IMR-90 (cell line): ENCODE measurements around the gene PRR23E. TPM values are rescaled to one million over a fixed set of nuclear protein-coding genes. Genes with fewer than 3 reads are reported as not detected.

Experiments used
- ATAC-seq: fragments of 200-7000 bp; cut with Tn5 transposase; 2 replicates; pipeline ENCODE4 v1.9.1; 2020; ENCODE audit warnings: low read depth, mild to moderate bottlenecking, moderate library complexity
- BruUV-seq: library from RNA; stranded (reverse); fragments of 400-500 nt; replicated peaks from 2 replicates; lab custom pipeline; 2021; lab: Mats Ljungman, UMichigan
- CTCF ChIA-PET: fragments of 300-600 bp; formaldehyde crosslinking; extraction: SDS; loops from one replicate; lab custom pipeline; 2021; ENCODE audit warnings: antibody characterized with exemption; lab: Yijun Ruan, JAX
- POLR2A ChIA-PET: fragments of 300-600 bp; sonication (Branson Sonifier 250); formaldehyde crosslinking; loops from one replicate; lab custom pipeline; 2022; ENCODE audit warnings: antibody characterized with exemption; ENCODE audit not compliant: unreplicated experiment; lab: Charles Lee
- DNase-seq: peaks from one replicate; pipeline ENCODE4 v3.0.0; 2013
- H2AFZ ChIP-seq: replicated peaks from 2 replicates; pipeline ENCODE3; 2013; ENCODE audit warnings: low read length, mild to moderate bottlenecking; ENCODE audit not compliant: poor library complexity
- H2AK5ac ChIP-seq: 2 replicates; pipeline ENCODE4 v1.6.1; 2013; ENCODE audit warnings: low read depth, low read length, inconsistent platforms
- H2AK9ac ChIP-seq: replicated peaks from 2 replicates; pipeline ENCODE3; 2013; ENCODE audit warnings: mild to moderate bottlenecking, low read depth, low read length, moderate library complexity; ENCODE audit not compliant: poor library complexity
- H2BK120ac ChIP-seq: 2 replicates; pipeline ENCODE4 v1.6.1; 2013; ENCODE audit warnings: low read depth, low read length, inconsistent platforms
- H2BK15ac ChIP-seq: 3 replicates; pipeline ENCODE4 v1.6.1; 2013; ENCODE audit warnings: low read depth, low read length, inconsistent platforms
- H2BK20ac ChIP-seq: 2 replicates; pipeline ENCODE4 v1.6.1; 2013; ENCODE audit warnings: low read depth, mild to moderate bottlenecking, inconsistent platforms, low read length, moderate library complexity
- H2BK5ac ChIP-seq: 2 replicates; pipeline ENCODE4 v1.6.1; 2013; ENCODE audit warnings: mild to moderate bottlenecking, low read depth, low read length, inconsistent platforms; ENCODE audit not compliant: poor library complexity, severe bottlenecking
- H3K14ac ChIP-seq: replicated peaks from 2 replicates; pipeline ENCODE4 v1.6.1; 2013; ENCODE audit warnings: low read depth, low read length, inconsistent platforms
- H3K18ac ChIP-seq: 2 replicates; pipeline ENCODE4 v1.6.1; 2013; ENCODE audit warnings: low read depth, low read length, control low read depth
- H3K23ac ChIP-seq: 2 replicates; pipeline ENCODE4 v1.6.1; 2013; ENCODE audit warnings: low read depth, low read length, inconsistent platforms
- H3K27ac ChIP-seq: 2 replicates; pipeline ENCODE4 v1.5.1; 2013; ENCODE audit warnings: mild to moderate bottlenecking, control low read depth, low read length; ENCODE audit not compliant: insufficient read depth
- H3K27me3 ChIP-seq: 2 replicates; pipeline ENCODE4 v1.6.1; 2013; ENCODE audit warnings: low read length; ENCODE audit not compliant: control insufficient read depth, insufficient read depth
- H3K36me3 ChIP-seq: 2 replicates; pipeline ENCODE4 v1.6.1; 2013; ENCODE audit warnings: low read length, mixed read lengths; ENCODE audit not compliant: control insufficient read depth, insufficient read depth
- H3K4ac ChIP-seq: 2 replicates; pipeline ENCODE4 v1.6.1; 2013; ENCODE audit warnings: low read depth, low read length, inconsistent platforms
- H3K4me1 ChIP-seq: 2 replicates; pipeline ENCODE4 v1.6.1; 2013; ENCODE audit warnings: low read length, mixed read lengths; ENCODE audit not compliant: control insufficient read depth, insufficient read depth
- H3K4me2 ChIP-seq: 2 replicates; pipeline ENCODE4 v1.6.1; 2013; ENCODE audit warnings: low read depth, mild to moderate bottlenecking, control low read depth, low read length, moderate library complexity
- H3K4me3 ChIP-seq: 2 replicates; pipeline ENCODE4 v1.5.1; 2013; ENCODE audit warnings: low read depth, mild to moderate bottlenecking, control low read depth, low read length, moderate library complexity; ENCODE audit not compliant: insufficient read depth
- H3K56ac ChIP-seq: 2 replicates; pipeline ENCODE4 v1.6.1; 2013; ENCODE audit warnings: low read length, inconsistent platforms; ENCODE audit not compliant: insufficient read depth; ENCODE audit errors: extremely low read depth
- H3K79me1 ChIP-seq, 2 experiments: 2 replicates each; pipeline ENCODE4 v1.6.1; 2013; ENCODE audit warnings: low read length in 2 of 2, inconsistent platforms in 1 of 2, low read depth in 1 of 2
- H3K9ac ChIP-seq: 2 replicates; pipeline ENCODE4 v1.6.1; 2013; ENCODE audit warnings: low read depth, low read length, control low read depth
- H3K9me1 ChIP-seq: 2 replicates; pipeline ENCODE4 v1.6.1; 2013; ENCODE audit warnings: low read length, inconsistent platforms; ENCODE audit not compliant: insufficient read depth
- H3K9me3 ChIP-seq: 2 replicates; pipeline ENCODE4 v1.6.1; 2013; ENCODE audit warnings: low read length; ENCODE audit not compliant: control insufficient read depth, insufficient read depth
- H4K20me1 ChIP-seq: 2 replicates; pipeline ENCODE4 v1.6.1; 2013; ENCODE audit warnings: low read length, inconsistent platforms; ENCODE audit not compliant: insufficient read depth
- H4K5ac ChIP-seq: 2 replicates; pipeline ENCODE4 v1.6.1; 2013; ENCODE audit warnings: mild to moderate bottlenecking, low read depth, low read length, control low read depth
- H4K8ac ChIP-seq, 2 experiments: 2 replicates each; pipeline ENCODE4 v1.6.1; 2013; ENCODE audit warnings: low read depth in 2 of 2, low read length in 2 of 2, control low read depth in 1 of 2, inconsistent platforms in 1 of 2
- H4K91ac ChIP-seq: 2 replicates; pipeline ENCODE4 v1.6.1; 2013; ENCODE audit warnings: low read depth, low read length, inconsistent platforms; ENCODE audit not compliant: insufficient read depth
- BHLHE40 ChIP-seq: fragments of 150-350 bp; IDR thresholded peaks from 2 replicates; pipeline ENCODE4 v1.6.1; 2016; ENCODE audit warnings: mild to moderate bottlenecking, low read depth, low read length
- CHD1 ChIP-seq: IDR thresholded peaks from 2 replicates; pipeline ENCODE4 v1.6.1; 2012; ENCODE audit warnings: low read depth, low read length, improper control_type of control experiment
- CTCF ChIP-seq: conservative IDR thresholded peaks from 2 replicates; pipeline ENCODE4 v1.5.1; 2012; ENCODE audit warnings: mild to moderate bottlenecking, low read depth, low read length, improper control_type of control experiment
- ELK1 ChIP-seq: fragments of 150-350 bp; IDR thresholded peaks from 2 replicates; pipeline ENCODE4 v1.6.1; 2016; ENCODE audit warnings: low read depth, mild to moderate bottlenecking, low read length, moderate library complexity, borderline replicate concordance
- FOS ChIP-seq: fragments of 150-350 bp; IDR thresholded peaks from 2 replicates; pipeline ENCODE4 v1.6.1; 2016; ENCODE audit warnings: low read depth, low read length
- MAZ ChIP-seq: IDR thresholded peaks from 2 replicates; pipeline ENCODE4 v1.6.1; 2012; ENCODE audit warnings: low read depth, mild to moderate bottlenecking, low read length, improper control_type of control experiment, moderate library complexity, borderline replicate concordance
- MXI1 ChIP-seq: IDR thresholded peaks from 2 replicates; pipeline ENCODE4 v1.6.1; 2012; ENCODE audit warnings: low read depth, mild to moderate bottlenecking, low read length, moderate library complexity, borderline replicate concordance
- NFE2L2 ChIP-seq: fragments of 150-350 bp; IDR thresholded peaks from 2 replicates; pipeline ENCODE4 v1.6.1; 2016; ENCODE audit warnings: low read depth, mild to moderate bottlenecking, low read length
- RCOR1 ChIP-seq: IDR thresholded peaks from 2 replicates; pipeline ENCODE4 v1.6.1; 2012; ENCODE audit warnings: mild to moderate bottlenecking, low read length, improper control_type of control experiment; ENCODE audit not compliant: insufficient replicate concordance
- RFX5 ChIP-seq: IDR thresholded peaks from 2 replicates; pipeline ENCODE4 v1.8.0; 2012; ENCODE audit warnings: low read depth, mild to moderate bottlenecking, low read length, moderate library complexity
- SMC3 ChIP-seq: fragments of 150-350 bp; IDR thresholded peaks from 2 replicates; pipeline ENCODE4 v1.6.1; 2016; ENCODE audit warnings: low read depth, mild to moderate bottlenecking, antibody characterized with exemption, low read length, moderate library complexity
- USF2 ChIP-seq: fragments of 150-350 bp; IDR thresholded peaks from 2 replicates; pipeline ENCODE4 v1.6.1; 2017; ENCODE audit warnings: mild to moderate bottlenecking, antibody characterized with exemption, low read length, low read depth
- WGBS, 2 experiments: methylation state at CpG; one replicate each; pipeline versions ENCODE4 v1.1.5 to v1.1.7; 2013; ENCODE audit warnings: missing lambda C conversion rate in 2 of 2; ENCODE audit not compliant: insufficient read length in 1 of 2; ENCODE audit errors: extremely low coverage in 2 of 2; 5-methylcytosine and 5-hydroxymethylcytosine counted together
- dilution Hi-C: fragments of 300-500 bp; cut with HindIII; formaldehyde crosslinking; loops from one replicate; pipeline ENCODE4 v1.14.3; 2018; ENCODE audit warnings: low sequenced_read_pairs; ENCODE audit not compliant: unreplicated experiment
- in situ Hi-C: fragments of 300-500 bp; cut with MboI; formaldehyde crosslinking; loops from 3 replicates; pipeline ENCODE4 v1.14.3; 2019; ENCODE audit warnings: low sequenced_read_pairs, inconsistent platforms, mixed read lengths
- intact Hi-C: fragments of 100-400 bp; cut with micrococcal nuclease; formaldehyde crosslinking; loops from 2 replicates; pipeline ENCODE4 v1.10.0; 2022
- polyA plus RNA-seq, 3 experiments: library from polyadenylated mRNA; depleted of rRNA; stranded (reverse); fragments of >200 nt; gene quantifications; 2 replicates each; pipeline ENCODE4 v1.2.3, GENCODE V29; 2012; ENCODE audit warnings: low replicate concordance in 1 of 3
- total RNA-seq: library from RNA; depleted of rRNA; stranded (reverse); fragments of >200 nt; gene quantifications from 2 replicates; pipeline ENCODE4 v1.2.3, GENCODE V29; 2012

The PRR23E gene
- total and polyA plus RNA-seq, 2 of the 4 experiments (the other 2 are of a cell fraction) = not detected

- intact Hi-C loops (no loop called here), dilution Hi-C loops (no loop called here), in situ Hi-C loops (no loop called here)
- DNase-seq (no peak), ATAC-seq (no peak)
- peaks cover 2% of the 10 kb centered on the region for H3K27me3 ChIP-seq
- no peak overlapping the region for H3K4me2 ChIP-seq
- no peaks in the 10 kb centered on the region for H3K9me3 ChIP-seq
- no peak overlapping the region for H2BK5ac ChIP-seq
- H4K5ac ChIP-seq = no peak overlapping the region
- no peak overlapping the region for H3K23ac ChIP-seq
- no peak overlapping the region for H2AFZ ChIP-seq
- no peak overlapping the region for H3K14ac ChIP-seq
- H2BK15ac ChIP-seq = no peak overlapping the region
- H2BK120ac ChIP-seq = no peak overlapping the region
- no peak overlapping the region for H3K4me3 ChIP-seq
- no peak overlapping the region for H3K18ac ChIP-seq
- H4K20me1 ChIP-seq = no peaks in the 10 kb centered on the region
- no peak overlapping the region for H3K27ac ChIP-seq
- TF ChIP-seq MAZ = no peak
- no peak for TF ChIP-seq USF2
- no peak for TF ChIP-seq NFE2L2
- TF ChIP-seq MXI1 = no peak
- TF ChIP-seq CHD1 = no peak
- no peak for TF ChIP-seq RFX5
- TF ChIP-seq SMC3 = no peak
- no peak for TF ChIP-seq BHLHE40
- no peak for TF ChIP-seq FOS
- TF ChIP-seq RCOR1 = no peak
- TF ChIP-seq ELK1 = no peak
- no peak for TF ChIP-seq CTCF
- no peaks in the 10 kb centered on the region for H3K4me1 ChIP-seq
- POLR2A ChIA-PET = no interaction called here
- H2BK20ac ChIP-seq = no peak overlapping the region
- H2AK5ac ChIP-seq = no peak overlapping the region
- no peak overlapping the region for H4K8ac ChIP-seq
- no peak overlapping the region for H4K91ac ChIP-seq
- no peaks in the 10 kb centered on the region for H3K9me1 ChIP-seq
- H3K79me1 ChIP-seq = no peaks in the 10 kb centered on the region
- 50% methylated on average over 1 of the region's 7 CpGs; no CpG with 5 or more reads in 1 of the 2 experiments for WGBS, 2 experiments
- no peak overlapping the region for H3K9ac ChIP-seq
- H3K56ac ChIP-seq = no peak overlapping the region
- no peaks in the 10 kb centered on the region for H3K36me3 ChIP-seq
- no TSS peak for BruUV-seq
- H3K4ac ChIP-seq = no peak overlapping the region
- no peak overlapping the region for H2AK9ac ChIP-seq
- CTCF ChIA-PET = no interaction called here
Measured at GRCh38 chr3:127182431-127182830, 10.5 kb upstream of the PRR23E start.
